Neural cell (in vitro differentiated cells): ENCODE data around the gene RCVRN. TPM values are rescaled to one million over a fixed set of nuclear protein-coding genes. Genes with fewer than 3 reads are reported as not detected.

Source experiments
- H2AFZ ChIP-seq: fragments of 200-600, 300-800 bp; sonication (generic), shearing (Covaris generic); 2 replicates; pipeline ENCODE4 v1.6.0; 2014; ENCODE audit warnings: low read depth, mild to moderate bottlenecking, antibody characterized with exemption, low read length, moderate library complexity
- H3F3A ChIP-seq: fragments of 200-600 bp; shearing (Covaris generic); 2 replicates; pipeline ENCODE4 v1.6.1; 2016; ENCODE audit warnings: mild to moderate bottlenecking, moderate library complexity, mixed read lengths, antibody characterized with exemption, low read length; ENCODE audit not compliant: insufficient read depth, poor library complexity, severe bottlenecking
- H3K27ac ChIP-seq: fragments of 200-600, 300-800 bp; sonication (generic), shearing (Covaris generic); 2 replicates; pipeline ENCODE4 v1.5.1; 2014; ENCODE audit warnings: mild to moderate bottlenecking, low read length, moderate library complexity
- H3K27me3 ChIP-seq: fragments of 300-800, 200-600 bp; sonication (generic), shearing (Covaris generic); 2 replicates; pipeline ENCODE4 v1.6.0; 2014; ENCODE audit warnings: mild to moderate bottlenecking, low read depth, low read length, moderate library complexity; ENCODE audit not compliant: insufficient read depth
- H3K36me3 ChIP-seq: fragments of 300-800, 200-600 bp; sonication (generic), shearing (Covaris generic); 2 replicates; pipeline ENCODE4 v1.5.1; 2014; ENCODE audit warnings: mild to moderate bottlenecking, antibody characterized with exemption, low read length, moderate library complexity; ENCODE audit not compliant: insufficient read depth
- H3K4me2 ChIP-seq: fragments of 300-800, 200-600 bp; sonication (generic), shearing (Covaris generic); 2 replicates; pipeline ENCODE4 v1.6.0; 2014; ENCODE audit warnings: mild to moderate bottlenecking, low read length
- H3K4me3 ChIP-seq: fragments of 300-800, 200-600 bp; sonication (generic), shearing (Covaris generic); 2 replicates; pipeline ENCODE4 v1.5.1; 2014; ENCODE audit warnings: mild to moderate bottlenecking, low read length, moderate library complexity
- H3K79me2 ChIP-seq: fragments of 200-600 bp; shearing (Covaris generic); replicated peaks from 2 replicates; pipeline ENCODE4 v1.6.0; 2014; ENCODE audit warnings: mild to moderate bottlenecking, low read length, moderate library complexity; ENCODE audit not compliant: insufficient read depth
- H3K9ac ChIP-seq: fragments of 300-800, 200-600 bp; sonication (generic), shearing (Covaris generic); 2 replicates; pipeline ENCODE4 v1.6.1; 2016; ENCODE audit warnings: mild to moderate bottlenecking, low read length, mixed read lengths
- H3K9me2 ChIP-seq: fragments of 200-600 bp; shearing (Covaris generic); 2 replicates; pipeline ENCODE4 v1.6.1; 2016; ENCODE audit warnings: mild to moderate bottlenecking, low read length, mixed read lengths; ENCODE audit not compliant: insufficient read depth
- H3K9me3 ChIP-seq: fragments of 200-600, 300-800 bp; sonication (generic), shearing (Covaris generic); 2 replicates; pipeline ENCODE4 v1.6.1; 2016; ENCODE audit warnings: mild to moderate bottlenecking, mixed run types, low read length, moderate library complexity, mixed read lengths
- H4K20me1 ChIP-seq: fragments of 200-600 bp; shearing (Covaris generic); 2 replicates; pipeline ENCODE4 v1.6.1; 2016; ENCODE audit warnings: mild to moderate bottlenecking, mixed run types; ENCODE audit not compliant: insufficient read depth
- CTCF ChIP-seq: fragments of 450-650 bp; IDR thresholded peaks from 2 replicates; pipeline ENCODE4 v1.5.1; 2014; ENCODE audit warnings: antibody characterized with exemption, mild to moderate bottlenecking, moderate library complexity; ENCODE audit not compliant: poor library complexity, severe bottlenecking
- EP300 ChIP-seq: fragments of 450-650 bp; conservative IDR thresholded peaks from 2 replicates; pipeline ENCODE4 v1.6.1; 2014; ENCODE audit warnings: antibody characterized with exemption, mild to moderate bottlenecking, moderate library complexity; ENCODE audit not compliant: poor library complexity, severe bottlenecking
- EZH2 ChIP-seq: fragments of 200-600, 300-800 bp; shearing (Covaris generic), sonication (generic); IDR thresholded peaks from 2 replicates; pipeline ENCODE4 v1.6.1; 2014; ENCODE audit warnings: antibody characterized with exemption, low read length, borderline replicate concordance, mild to moderate bottlenecking; ENCODE audit not compliant: insufficient read depth, poor library complexity, severe bottlenecking
- MXI1 ChIP-seq: fragments of 450-650 bp; conservative IDR thresholded peaks from 2 replicates; pipeline ENCODE4 v1.6.1; 2014; ENCODE audit warnings: antibody characterized with exemption, mild to moderate bottlenecking; ENCODE audit not compliant: poor library complexity, severe bottlenecking
- POLR2AphosphoS5 ChIP-seq: IDR thresholded peaks from 2 replicates; pipeline ENCODE4 v1.6.1; 2012
- RAD21 ChIP-seq: fragments of 450-650 bp; conservative IDR thresholded peaks from 2 replicates; pipeline ENCODE4 v1.6.1; 2014; ENCODE audit warnings: antibody characterized with exemption, mild to moderate bottlenecking, moderate library complexity
- REST ChIP-seq: IDR thresholded peaks from 2 replicates; pipeline ENCODE4 v1.6.1; 2012; ENCODE audit warnings: borderline replicate concordance
- SMC3 ChIP-seq: fragments of 450-650 bp; conservative IDR thresholded peaks from 2 replicates; pipeline ENCODE4 v1.6.1; 2014; ENCODE audit warnings: antibody characterized with exemption, mild to moderate bottlenecking, moderate library complexity; ENCODE audit not compliant: poor library complexity
- TAF1 ChIP-seq: IDR thresholded peaks from 2 replicates; pipeline ENCODE4 v1.6.1; 2012; ENCODE audit warnings: low read depth
- polyA plus RNA-seq: library from polyadenylated mRNA; depleted of rRNA; stranded (reverse); fragments of >200 nt; gene quantifications from 2 replicates; pipeline ENCODE4 v1.2.3, GENCODE V29; 2014

Gene RCVRN
- polyA plus RNA-seq, 1 donor from 2014 or later: 1.1 TPM

- Histone ChIP-seq H3K9me2 (no peaks in the 10 kb centered on the region), H3K27me3 (no peaks in the 10 kb centered on the region), H4K20me1 (no peaks in the 10 kb centered on the region), H3K79me2 (no peaks in the 10 kb centered on the region), H3K4me3 (no peak overlapping the region), H3K36me3 (no peaks in the 10 kb centered on the region), H3K9me3 (no peaks in the 10 kb centered on the region), H2AFZ (no peak overlapping the region), H3K4me2 (no peak overlapping the region), H3F3A (no peaks in the 10 kb centered on the region), H3K27ac (no peak overlapping the region), H3K9ac (no peak overlapping the region)
- TF ChIP-seq POLR2AphosphoS5 (no peak), EP300 (no peak), MXI1 (no peak), SMC3 (no peak), EZH2 (no peak), TAF1 (no peak), CTCF (no peak)
These were observed 21.6 kb downstream of the RCVRN start for GRCh38 chr17:9883451-9883850.

- H3K27ac ChIP-seq: no peak overlapping the region
- H2AFZ ChIP-seq: no peak overlapping the region
- no peaks in the 10 kb centered on the region for H4K20me1 ChIP-seq
- no peak overlapping the region for H3K9ac ChIP-seq
- H3K9me2 ChIP-seq: no peaks in the 10 kb centered on the region
- H3K9me3 ChIP-seq: no peaks in the 10 kb centered on the region
- H3K79me2 ChIP-seq: no peaks in the 10 kb centered on the region
- no peaks in the 10 kb centered on the region for H3K27me3 ChIP-seq
- no peak for TF ChIP-seq TAF1
- TF ChIP-seq POLR2AphosphoS5: no peak
- no peak for TF ChIP-seq CTCF
- no peak for TF ChIP-seq EP300
- TF ChIP-seq REST: no peak
- no peak for TF ChIP-seq EZH2
- no peak for TF ChIP-seq MXI1
- TF ChIP-seq RAD21: no peak
- no peak for TF ChIP-seq SMC3
- H3K4me2 ChIP-seq: no peak overlapping the region
- H3K36me3 ChIP-seq: no peaks in the 10 kb centered on the region
- H3F3A ChIP-seq: no peaks in the 10 kb centered on the region
- no peak overlapping the region for H3K4me3 ChIP-seq
These were observed 24.5 kb downstream of the RCVRN start for GRCh38 chr17:9880582-9880999.
